Ovary (tissue), 3 donors: ENCODE data around the gene KCTD17.

Experiments
- CTCF ChIP-seq, 3 donors: fragments of 450-650 bp in 2 of 3; fragments of 200-600 bp in 1 of 3; IDR thresholded peaks; one replicate each; pipeline versions ENCODE4 v1.5.1 to v1.8.0; 2016 to 2022; ENCODE audit warnings: antibody characterized with exemption in 3 of 3, mild to moderate bottlenecking in 1 of 3
- POLR2A ChIP-seq: fragments of 450-650 bp; IDR thresholded peaks from one replicate; pipeline ENCODE4 v1.6.1; 2017; ENCODE audit warnings: antibody characterized with exemption, mild to moderate bottlenecking, moderate library complexity
- donor health status: DM: no; HTN: no; CAD: no.

GRCh38 chr22:37095113-37095512, 43.6 kb downstream of the KCTD17 start:
- TF ChIP-seq CTCF (IDR thresholded peaks at IDR 0.05) = no peak
- no peak for TF ChIP-seq POLR2A
